ENCODE measurements around the gene LILRB4. TPM values are rescaled to one million over a fixed set of nuclear protein-coding genes. Genes with fewer than 3 reads are reported as not detected.

LILRB4 gene
- total RNA-seq, 1 experiment from 2014 or later, result not detected

- Histone ChIP-seq H4K5ac (ENCODE audit: insufficient read length, low read depth, low read length) (no peak overlapping the region), H2AK5ac (ENCODE audit: insufficient read length, low read length) (no peak overlapping the region), H2BK12ac (ENCODE audit: insufficient read length, low read depth, low read length) (no peak overlapping the region), H4K91ac (ENCODE audit: insufficient read length, low read depth, low read length) (no peak overlapping the region), H2BK20ac (ENCODE audit: low read depth, low read length, poor library complexity, severe bottlenecking) (no peak overlapping the region), H3K18ac (ENCODE audit: insufficient read length, low read depth, low read length) (no peak overlapping the region), H3K14ac (ENCODE audit: insufficient read depth, low read length) (no peak overlapping the region), H4K8ac (replicated peaks; ENCODE audit: insufficient read length, low read depth, low read length) (no peak overlapping the region), H3K56ac (ENCODE audit: insufficient read length, low read depth, low read length) (no peak overlapping the region), H3K4me1 (ENCODE audit: insufficient read depth, low read length) (no peaks in the 10 kb centered on the region), H4K20me1 (ENCODE audit: control insufficient read depth, insufficient read depth, insufficient read length) (no peaks in the 10 kb centered on the region), H3K23ac (ENCODE audit: insufficient read length, low read depth, low read length) (no peak overlapping the region), H3K9me3 (ENCODE audit: control insufficient read depth, low read depth, low read length) (peaks cover 48% of the 10 kb centered on the region), H3K4ac (ENCODE audit: low read depth, low read length) (no peak overlapping the region), H2AFZ (ENCODE audit: low read length) (no peak overlapping the region), H3K4me2 (ENCODE audit: insufficient read depth, insufficient read length, low read length) (no peak overlapping the region), H3K9ac (ENCODE audit: extremely low read depth, insufficient read length, low read length) (no peak overlapping the region), H3K79me1 (ENCODE audit: insufficient read depth, low read depth, low read length, poor library complexity, severe bottlenecking) (no peaks in the 10 kb centered on the region), H3K27ac (ENCODE audit: insufficient read length, low read depth, low read length) (no peak overlapping the region), H2BK15ac (ENCODE audit: low read depth, low read length) (no peak overlapping the region), H3K79me2 (ENCODE audit: insufficient read depth, low read length) (no peaks in the 10 kb centered on the region), H3K23me2 (ENCODE audit: insufficient read length, low read depth, low read length, poor library complexity, severe bottlenecking) (no peaks in the 10 kb centered on the region), H3K27me3 (ENCODE audit: insufficient read depth, low read length) (no peaks in the 10 kb centered on the region), H2BK5ac (ENCODE audit: insufficient read length, low read length) (no peak overlapping the region), H2BK120ac (ENCODE audit: low read depth, low read length, poor library complexity, severe bottlenecking) (no peak overlapping the region), H3T11ph (ENCODE audit: low read length) (no peak overlapping the region)
- WGBS (ENCODE audit: extremely low coverage, insufficient read length, low lambda C conversion rate), result no CpG with 5 or more reads among the region's 4 CpGs
- no peak for DNase-seq
- Mint-ChIP-seq H3K27ac (no peak overlapping the region), H3K9me3 (peaks cover 73 to 79% of the 10 kb centered on the region in 2 experiments), H3K27me3 (ENCODE audit: low read depth) (peaks cover 3% of the 10 kb centered on the region), H3K36me3 (ENCODE audit: insufficient read depth in 1 of 3, low read depth in 3 of 3) (peaks cover 0 to 31% (median 16%) of the 10 kb centered on the region in 3 experiments; a peak in 6 of 7 replicates), H3K4me3 (no peak overlapping the region), H3K4me1 (no peaks in the 10 kb centered on the region)
- TF ChIP-seq CTCF (conservative IDR thresholded peaks at IDR 0.05), result no peak
Observed at GRCh38 chr19:54620464-54620863, 42.3 kb upstream of the LILRB4 start.

Data from H9 (cell line).